Measurements from ENCODE around the gene PRR22.

- no peak for TF ChIP-seq CTCF (IDR thresholded peaks at IDR 0.05)
- no peak for TF ChIP-seq POLR2A (IDR thresholded peaks at IDR 0.05)
Observed at GRCh38 chr19:5772416-5772815, 12.1 kb downstream of the PRR22 start.

Measured in uterus (tissue), 2 donors.